Measurements from ENCODE around the gene ABI3BP.

DNA sequence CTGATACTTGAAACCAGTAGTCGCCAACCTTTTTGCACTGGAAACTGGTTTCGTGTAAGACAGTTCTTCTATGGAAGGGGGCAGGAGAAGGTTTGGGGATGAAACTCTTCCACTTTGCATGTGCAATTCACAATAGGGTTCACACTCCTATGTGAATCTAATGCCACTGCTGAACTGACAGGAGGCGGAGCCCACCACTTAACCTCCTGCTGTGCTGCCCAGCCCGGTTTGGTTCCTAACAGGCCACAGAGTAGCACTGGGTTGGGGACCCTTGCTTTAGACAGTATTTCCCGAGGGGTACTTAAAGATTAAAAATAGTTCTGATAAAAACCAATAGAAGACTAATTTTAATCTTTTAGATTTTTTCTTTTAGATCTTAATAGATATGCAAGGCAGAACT is 272.8 kb downstream of the ABI3BP start:
- no peak for TF ChIP-seq CTCF (conservative IDR thresholded peaks at IDR 0.05; ENCODE audit: low read depth, low read length)
- TF ChIP-seq EZH2phosphoT487 (IDR thresholded peaks at IDR 0.05; ENCODE audit: borderline replicate concordance, low read length), result no peak
- no peak for TF ChIP-seq EZH2 (IDR thresholded peaks at IDR 0.05; ENCODE audit: low read length, unreplicated experiment)
